T-helper 17 cell (primary cell): ENCODE data around the gene NKD2. TPM values are rescaled to one million over a fixed set of nuclear protein-coding genes. Genes with fewer than 3 reads are reported as not detected.

Experiments
- ATAC-seq: fragments of 150-1000 bp; cut with Tn5 transposase; 2 replicates; pipeline ENCODE4 v1.10.0; 2021; ENCODE audit warnings: mild to moderate bottlenecking, moderate library complexity
- DNase-seq, 3 donors: peaks; one replicate each; pipeline versions ENCODE4 v3.0.0 to v3.0.0-alpha.2; 2020 to 2021
- H3K9me3 ChIP-seq: one replicate; pipeline ENCODE4 v1.7.0; 2013; ENCODE audit warnings: low read length, mild to moderate bottlenecking; ENCODE audit not compliant: control insufficient read depth, poor library complexity, severe bottlenecking
- H3K27ac Mint-ChIP-seq: one replicate; pipeline ENCODE4 v1.8.0; 2022; ENCODE audit warnings: mild to moderate bottlenecking, moderate library complexity, mixed read lengths
- H3K27me3 Mint-ChIP-seq: one replicate; pipeline ENCODE4 v1.8.0; 2022; ENCODE audit warnings: mixed read lengths
- H3K36me3 Mint-ChIP-seq: one replicate; pipeline ENCODE4 v1.8.0; 2022; ENCODE audit warnings: low read depth, mixed read lengths
- H3K4me1 Mint-ChIP-seq: one replicate; pipeline ENCODE4 v1.8.0; 2022; ENCODE audit warnings: mild to moderate bottlenecking, mixed read lengths
- H3K4me3 Mint-ChIP-seq: one replicate; pipeline ENCODE4 v1.8.0; 2022; ENCODE audit warnings: mild to moderate bottlenecking, moderate library complexity, mixed read lengths
- total RNA-seq, 4 donors: library from RNA in 2 of 4; stranded (reverse) in 2 of 4; gene quantifications; one replicate each; pipeline ENCODE4 v1.2.3 and lab custom pipeline; 2022 to 2026

The NKD2 gene
- total RNA-seq, 2 donors from 2014 or later, result not detected

DNA sequence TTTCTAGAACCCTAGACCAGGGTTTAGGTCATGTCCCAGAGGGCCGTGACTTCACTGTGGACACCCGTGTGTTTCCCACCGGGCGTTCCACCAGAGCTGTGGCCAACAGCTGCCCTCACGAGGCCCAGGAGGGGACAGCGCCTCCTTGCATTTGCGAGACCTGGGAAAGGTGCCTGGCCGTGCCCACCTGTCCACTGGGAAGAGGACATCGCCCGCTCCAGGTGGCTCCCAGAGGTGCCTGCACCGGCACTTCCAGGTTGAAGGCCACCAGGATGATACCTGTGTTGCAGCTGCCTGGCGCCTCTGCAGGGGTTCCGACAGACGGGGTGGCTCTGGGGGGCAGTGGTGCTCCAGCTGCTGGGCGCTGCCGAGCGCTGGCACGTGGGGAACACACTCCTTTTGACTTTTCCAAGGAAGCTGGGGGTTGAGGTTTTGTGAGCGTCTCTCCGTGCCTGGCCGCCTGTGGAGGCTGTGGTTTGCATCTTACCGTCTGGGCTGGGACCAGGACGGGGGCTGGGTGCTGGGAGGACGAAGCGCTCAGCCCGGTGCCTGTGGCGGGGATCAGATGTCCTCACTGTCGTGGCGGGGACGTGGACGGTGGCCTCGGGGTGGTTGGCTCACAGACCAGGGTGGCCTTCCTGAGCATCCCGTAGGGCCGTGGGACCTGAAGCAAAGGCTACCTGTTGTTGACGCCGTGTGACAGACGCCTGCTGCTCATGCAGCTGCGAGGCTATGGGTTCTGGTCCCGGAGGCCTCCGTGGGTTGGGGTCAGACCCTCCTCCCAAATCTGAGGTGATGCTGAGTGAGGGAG, 19.2 kb downstream of the NKD2 start:
- Mint-ChIP-seq H3K4me3 (no peak overlapping the region), H3K4me1 (peaks cover 3% of the 10 kb centered on the region), H3K27me3 (peaks cover 6% of the 10 kb centered on the region), H3K27ac (no peak overlapping the region), H3K36me3 (no peaks in the 10 kb centered on the region)
- H3K9me3 ChIP-seq, result no peaks in the 10 kb centered on the region
- DNase-seq, result no peak
- no peak for ATAC-seq

DNA sequence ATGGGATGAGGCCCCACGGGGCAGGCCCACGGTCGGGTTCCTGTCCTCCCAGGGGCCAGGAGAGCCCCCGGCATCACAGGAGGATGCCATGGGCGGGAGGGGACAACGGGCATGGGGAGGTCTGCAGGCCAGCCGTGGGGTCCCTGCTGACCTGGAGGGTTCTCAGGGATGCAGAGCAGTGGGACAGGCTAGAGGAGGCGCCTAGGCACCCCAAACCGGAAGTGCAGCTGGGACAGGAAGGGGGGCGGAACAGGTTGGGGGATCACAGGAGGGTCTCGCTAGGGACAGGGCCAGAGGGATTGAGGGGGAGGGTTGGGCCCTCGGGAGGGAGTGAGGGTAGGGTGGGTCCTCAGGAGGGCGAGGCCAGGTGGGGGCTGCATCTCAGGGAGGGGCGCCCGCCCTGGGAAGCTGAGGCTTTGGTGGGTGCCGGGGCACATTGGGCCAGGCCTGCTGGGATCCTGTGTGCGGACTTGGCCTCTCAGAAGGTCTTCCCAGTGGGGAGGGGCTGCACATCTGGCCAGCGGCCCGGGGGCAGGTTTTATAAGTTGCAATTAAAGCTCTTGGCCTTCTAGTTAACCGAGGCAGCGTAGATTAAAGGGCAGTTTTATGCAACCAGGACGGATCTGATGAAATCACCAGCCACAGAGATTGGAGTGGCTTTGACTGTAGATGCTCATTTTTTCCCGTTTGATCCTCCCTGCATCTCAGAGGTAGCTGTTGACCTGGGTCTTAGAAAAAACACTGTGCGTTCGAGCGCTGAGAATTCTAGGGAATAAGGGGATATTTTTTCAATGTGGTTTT, 20.1 kb downstream of the NKD2 start:
- Mint-ChIP-seq H3K27me3 (peaks cover 6% of the 10 kb centered on the region), H3K4me1 (peaks cover 3% of the 10 kb centered on the region), H3K4me3 (no peak overlapping the region), H3K27ac (no peak overlapping the region), H3K36me3 (no peaks in the 10 kb centered on the region)
- ATAC-seq (no peak), DNase-seq (no peak)
- no peaks in the 10 kb centered on the region for H3K9me3 ChIP-seq

DNA sequence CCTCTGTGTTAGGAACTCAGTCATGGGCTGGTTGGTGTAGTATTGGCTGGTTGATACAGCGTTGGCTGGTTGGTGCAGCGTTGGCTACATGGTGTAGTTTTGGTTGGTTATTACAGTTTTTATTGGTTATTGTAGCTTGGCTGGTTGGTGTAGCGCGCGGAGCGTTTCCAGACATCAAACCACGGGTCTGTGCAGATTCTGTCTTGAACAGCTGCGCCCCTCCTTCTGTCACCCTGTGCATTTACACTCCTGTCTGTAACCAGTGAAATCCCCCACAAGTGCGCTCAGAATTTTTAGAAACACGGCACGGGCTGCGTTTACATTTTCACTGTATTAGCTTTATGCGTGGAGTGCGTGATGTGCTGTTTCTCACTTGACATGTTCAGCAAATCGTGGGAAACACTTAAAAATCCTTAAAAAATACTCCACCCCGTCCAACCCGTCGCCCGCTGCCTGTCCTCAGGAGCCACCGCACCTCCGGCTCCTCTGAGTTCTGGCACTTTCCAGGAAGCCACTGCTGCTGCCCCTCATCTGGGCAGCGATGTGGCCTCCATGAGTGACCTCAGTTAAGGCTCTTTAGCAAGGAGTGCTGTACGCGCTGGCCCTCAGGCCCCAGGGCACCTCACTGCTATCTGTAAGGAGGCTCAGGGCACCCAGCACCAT, 20.8 kb downstream of the NKD2 start:
- H3K9me3 ChIP-seq, result no peaks in the 10 kb centered on the region
- Mint-ChIP-seq H3K4me1 (peaks cover 3% of the 10 kb centered on the region), H3K27ac (no peak overlapping the region), H3K4me3 (no peak overlapping the region), H3K27me3 (peaks cover 12% of the 10 kb centered on the region), H3K36me3 (no peaks in the 10 kb centered on the region)
- DNase-seq, result no peak
- no peak for ATAC-seq

DNA sequence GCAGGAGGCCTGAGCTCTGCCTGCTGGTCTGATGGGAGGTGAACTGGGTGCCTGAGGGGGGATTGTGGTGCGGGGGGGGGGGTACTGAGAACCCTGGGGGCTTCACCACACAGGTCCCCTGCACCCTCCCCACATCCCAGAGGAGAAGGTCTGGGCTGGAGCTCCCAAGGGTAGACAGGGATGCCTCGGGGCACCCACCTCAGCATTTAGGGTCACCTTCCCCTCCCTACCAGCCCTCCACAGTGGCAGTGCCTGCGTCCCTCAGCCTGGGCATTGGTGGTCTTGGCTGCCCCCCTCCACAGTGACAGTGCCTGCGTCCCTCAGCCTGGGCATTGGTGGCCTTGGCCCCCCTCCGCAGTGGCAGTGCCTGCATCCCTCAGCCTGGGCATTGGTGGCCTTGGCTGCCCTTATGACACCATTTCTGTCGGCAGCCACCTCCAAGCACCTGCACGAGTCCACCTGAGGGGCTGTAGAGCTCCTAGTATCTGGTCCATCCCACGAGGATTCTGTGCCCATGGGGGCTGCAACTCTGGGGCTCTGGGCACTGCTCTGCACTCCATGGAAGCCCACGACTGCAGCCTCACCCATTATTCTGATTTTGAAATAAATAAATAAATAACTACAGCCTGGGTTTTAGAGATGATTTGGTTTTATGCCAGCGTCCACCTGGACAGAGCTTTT, 21.5 kb downstream of the NKD2 start:
- peaks cover 12% of the 10 kb centered on the region for H3K27me3 Mint-ChIP-seq
- no peak overlapping the region for H3K4me3 Mint-ChIP-seq
- no peak for ATAC-seq
- DNase-seq, result no peak
- H3K27ac Mint-ChIP-seq, result no peak overlapping the region
- H3K36me3 Mint-ChIP-seq, result no peaks in the 10 kb centered on the region
- H3K4me1 Mint-ChIP-seq, result peaks cover 7% of the 10 kb centered on the region
- H3K9me3 ChIP-seq, result no peaks in the 10 kb centered on the region

DNA sequence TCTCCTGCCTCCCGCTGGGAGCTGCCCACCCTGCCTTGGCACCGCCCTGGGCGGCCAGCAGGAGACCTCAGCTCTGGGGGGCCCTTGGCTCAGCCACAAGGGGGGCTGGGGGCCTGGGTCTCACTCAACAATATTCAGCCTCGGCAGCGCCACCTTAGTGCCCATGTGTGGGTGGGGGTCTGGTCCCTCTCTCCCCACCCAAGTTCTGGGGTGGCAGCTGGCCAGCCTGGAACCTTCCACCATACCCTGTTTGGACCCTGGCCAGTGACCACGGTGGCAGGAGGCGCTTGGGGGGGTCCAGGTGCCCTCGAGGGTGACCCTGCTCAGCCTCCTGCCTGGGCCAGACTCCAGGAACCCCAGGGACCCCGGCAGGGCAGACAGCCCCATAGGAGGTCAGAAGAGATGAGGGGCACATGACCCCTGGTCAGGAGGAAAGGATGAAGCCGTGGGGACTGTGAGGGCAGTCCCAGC, 22.2 kb downstream of the NKD2 start:
- no peak overlapping the region for H3K4me3 Mint-ChIP-seq
- H3K27ac Mint-ChIP-seq, result no peak overlapping the region
- ATAC-seq (no peak), DNase-seq (no peak)
- no peaks in the 10 kb centered on the region for H3K9me3 ChIP-seq
- no peaks in the 10 kb centered on the region for H3K36me3 Mint-ChIP-seq
- H3K4me1 Mint-ChIP-seq, result peaks cover 7% of the 10 kb centered on the region
- peaks cover 12% of the 10 kb centered on the region for H3K27me3 Mint-ChIP-seq

DNA sequence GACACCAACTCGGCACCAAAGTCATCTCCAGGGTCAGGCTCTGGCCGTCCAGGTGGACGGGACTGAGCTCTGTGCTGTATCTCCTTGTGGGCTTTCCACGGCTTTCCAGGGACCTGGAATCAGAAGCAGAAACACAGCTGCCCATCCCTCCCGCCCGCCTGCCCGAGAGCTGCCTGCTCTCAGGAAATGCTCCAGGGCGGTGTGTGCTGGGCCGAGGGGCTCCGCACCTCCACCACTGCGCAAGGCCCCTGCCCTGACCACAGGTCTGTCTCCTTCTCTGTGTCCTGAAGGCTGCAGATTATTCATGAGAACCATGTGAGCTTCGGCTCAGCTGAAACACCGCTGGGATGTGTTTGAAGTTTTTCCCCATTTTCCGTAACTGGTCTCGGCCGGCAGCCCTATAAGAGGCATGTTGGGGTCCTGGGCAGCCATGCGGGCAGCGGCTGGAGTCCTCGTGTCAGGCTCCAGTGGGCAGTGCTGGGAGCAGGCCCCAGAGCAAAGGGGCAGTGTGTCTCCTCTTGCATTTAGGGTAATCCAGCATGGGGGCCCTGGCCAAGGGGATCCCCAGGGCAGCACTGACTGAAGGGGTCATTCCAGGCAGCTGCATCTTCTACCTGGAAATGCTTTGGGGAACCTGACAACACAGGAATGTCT, 22.8 kb downstream of the NKD2 start:
- Mint-ChIP-seq H3K4me1 (peaks cover 7% of the 10 kb centered on the region), H3K27me3 (peaks cover 12% of the 10 kb centered on the region), H3K36me3 (no peaks in the 10 kb centered on the region), H3K27ac (no peak overlapping the region), H3K4me3 (no peak overlapping the region)
- DNase-seq (no peak), ATAC-seq (no peak)
- no peaks in the 10 kb centered on the region for H3K9me3 ChIP-seq

DNA sequence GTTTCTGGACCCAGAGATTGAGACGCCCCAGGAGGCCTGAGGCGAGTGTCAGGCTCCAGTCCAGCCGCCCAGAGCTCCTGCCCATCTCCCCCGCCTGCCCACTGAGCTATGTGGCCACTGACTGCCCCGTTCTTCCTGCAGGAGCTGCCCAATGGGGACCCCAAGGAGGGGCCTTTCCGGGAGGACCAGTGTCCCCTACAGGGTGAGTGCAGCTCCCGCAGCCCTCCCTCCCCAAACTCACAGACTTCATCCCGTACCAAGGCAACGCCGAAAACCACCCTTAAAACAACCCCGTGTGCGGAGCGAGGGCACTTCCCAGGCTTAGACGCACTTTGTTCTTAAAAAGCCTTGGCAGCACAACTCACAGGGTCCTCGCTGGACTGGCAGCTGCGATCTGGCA, 23.4 kb downstream of the NKD2 start:
- Mint-ChIP-seq H3K4me1 (peaks cover 7% of the 10 kb centered on the region), H3K27me3 (peaks cover 12% of the 10 kb centered on the region), H3K27ac (no peak overlapping the region), H3K36me3 (no peaks in the 10 kb centered on the region), H3K4me3 (no peak overlapping the region)
- DNase-seq (no peak), ATAC-seq (no peak)
- no peaks in the 10 kb centered on the region for H3K9me3 ChIP-seq

DNA sequence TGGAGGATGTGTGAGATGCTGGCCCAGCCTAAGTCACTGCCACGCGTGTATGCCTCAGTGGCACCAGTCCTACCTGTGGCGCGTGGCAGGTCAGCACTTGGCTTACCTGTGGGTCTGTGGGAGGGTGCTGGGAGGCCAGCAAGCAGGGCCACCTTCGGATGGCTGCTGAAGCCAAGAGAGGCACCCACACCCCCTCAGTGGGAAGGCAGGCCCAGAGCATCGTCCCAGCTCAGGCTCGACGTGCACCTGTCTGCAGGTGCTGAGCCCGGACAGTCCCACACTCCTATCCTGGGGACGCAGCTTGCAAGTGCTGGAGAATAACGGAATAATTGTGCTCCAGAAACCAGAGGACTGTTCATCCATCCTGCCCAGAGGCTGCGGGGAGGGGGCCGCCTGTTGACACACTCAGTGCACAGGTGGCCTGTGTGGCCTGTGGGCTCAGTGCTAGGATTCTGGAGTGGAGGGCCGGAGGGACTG, 24.0 kb downstream of the NKD2 start:
- no peaks in the 10 kb centered on the region for H3K36me3 Mint-ChIP-seq
- no peak overlapping the region for H3K4me3 Mint-ChIP-seq
- H3K27me3 Mint-ChIP-seq, result peaks cover 12% of the 10 kb centered on the region
- H3K27ac Mint-ChIP-seq, result no peak overlapping the region
- H3K4me1 Mint-ChIP-seq, result peaks cover 5% of the 10 kb centered on the region
- H3K9me3 ChIP-seq, result no peaks in the 10 kb centered on the region
- no peak for DNase-seq
- no peak for ATAC-seq

DNA sequence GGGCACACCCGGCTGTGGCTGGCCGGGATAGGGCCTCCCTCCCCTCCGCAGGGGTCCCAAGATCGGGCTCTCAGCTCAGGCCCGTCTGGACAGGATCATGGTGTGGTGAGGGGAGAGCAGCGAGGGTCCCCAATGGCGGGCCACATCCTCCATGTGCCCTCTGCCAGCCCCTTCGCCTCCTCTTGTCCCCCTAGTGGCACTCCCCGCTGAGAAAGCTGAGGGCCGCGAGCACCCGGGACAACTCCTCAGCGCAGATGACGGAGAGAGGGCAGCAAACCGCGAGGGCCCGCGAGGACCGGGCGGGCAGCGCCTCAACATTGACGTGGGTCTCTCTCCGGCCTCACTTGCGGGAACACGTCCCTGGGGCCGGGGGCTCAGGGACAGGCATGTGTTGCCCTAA, 24.6 kb downstream of the NKD2 start:
- peaks cover 5% of the 10 kb centered on the region for H3K4me1 Mint-ChIP-seq
- no peaks in the 10 kb centered on the region for H3K9me3 ChIP-seq
- no peak for DNase-seq
- H3K27me3 Mint-ChIP-seq, result peaks cover 12% of the 10 kb centered on the region
- H3K36me3 Mint-ChIP-seq, result no peaks in the 10 kb centered on the region
- no peak overlapping the region for H3K27ac Mint-ChIP-seq
- no peak overlapping the region for H3K4me3 Mint-ChIP-seq
- ATAC-seq, result no peak

DNA sequence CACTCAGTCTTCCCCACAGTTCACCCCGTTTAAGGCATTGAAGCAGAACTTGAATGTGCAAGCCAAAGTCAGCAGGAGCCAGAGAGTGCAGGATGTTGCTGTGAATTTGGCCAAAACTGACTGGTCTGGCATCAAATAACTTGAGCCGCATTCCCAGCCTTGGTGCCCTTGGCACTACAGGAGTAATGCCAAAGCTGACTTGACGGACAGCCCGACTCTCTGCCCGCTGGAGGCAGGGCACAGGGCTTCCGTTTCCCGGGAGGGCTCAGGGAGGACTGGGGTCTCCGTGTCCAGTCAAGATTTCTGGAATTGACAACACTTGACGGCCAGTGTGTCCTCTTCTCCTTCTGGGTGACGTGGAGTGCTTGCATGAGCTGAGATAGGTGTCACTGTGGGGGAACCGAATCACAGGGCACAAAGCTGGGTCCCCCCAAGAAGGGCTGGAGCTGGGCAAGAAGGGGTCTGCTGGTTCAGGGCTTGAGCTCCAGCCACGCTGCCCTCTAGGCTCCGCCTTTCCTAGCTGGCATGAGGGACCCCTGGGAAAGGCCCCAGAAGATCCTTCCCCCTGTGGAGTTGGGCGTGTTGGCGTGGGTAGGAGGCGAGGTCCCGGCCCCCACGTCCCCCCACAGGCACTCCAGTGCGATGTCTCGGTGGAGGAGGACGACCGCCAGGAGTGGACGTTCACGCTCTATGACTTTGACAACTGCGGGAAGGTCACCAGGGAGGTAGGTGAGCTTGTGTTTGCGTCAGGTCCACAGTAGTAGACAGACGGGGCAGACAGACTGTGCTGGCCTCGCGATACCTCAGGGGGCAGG, 25.2 kb downstream of the NKD2 start:
- H3K4me1 Mint-ChIP-seq, result peaks cover 5% of the 10 kb centered on the region
- H3K4me3 Mint-ChIP-seq, result no peak overlapping the region
- H3K27me3 Mint-ChIP-seq, result peaks cover 12% of the 10 kb centered on the region
- H3K36me3 Mint-ChIP-seq, result no peaks in the 10 kb centered on the region
- no peaks in the 10 kb centered on the region for H3K9me3 ChIP-seq
- no peak overlapping the region for H3K27ac Mint-ChIP-seq
- DNase-seq (no peak), ATAC-seq (no peak)

DNA sequence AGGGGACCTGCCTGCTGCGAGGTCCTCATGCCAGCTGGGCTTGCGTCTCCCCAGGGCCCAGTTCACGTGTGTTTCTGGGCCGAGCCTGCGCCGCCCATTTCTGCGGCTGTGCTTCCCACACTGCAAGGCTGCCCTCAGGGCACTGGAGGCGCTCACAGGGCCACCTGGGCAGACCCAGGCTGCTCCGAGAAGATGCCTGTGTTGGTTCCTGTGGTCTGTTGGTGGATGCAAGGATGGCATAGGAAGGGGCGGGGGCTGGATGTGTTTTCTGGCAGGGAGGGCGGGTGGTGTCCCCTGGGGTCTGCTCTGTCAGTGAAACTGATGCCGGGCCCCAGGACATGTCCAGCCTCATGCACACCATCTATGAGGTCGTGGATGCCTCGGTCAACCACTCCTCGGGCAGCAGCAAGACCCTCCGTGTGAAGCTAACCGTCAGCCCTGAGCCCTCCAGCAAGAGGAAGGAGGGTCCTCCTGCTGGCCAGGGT, 25.9 kb downstream of the NKD2 start:
- Mint-ChIP-seq H3K36me3 (no peaks in the 10 kb centered on the region), H3K4me1 (peaks cover 5% of the 10 kb centered on the region), H3K27me3 (peaks cover 12% of the 10 kb centered on the region), H3K4me3 (no peak overlapping the region), H3K27ac (no peak overlapping the region)
- no peaks in the 10 kb centered on the region for H3K9me3 ChIP-seq
- ATAC-seq (no peak), DNase-seq (no peak)

DNA sequence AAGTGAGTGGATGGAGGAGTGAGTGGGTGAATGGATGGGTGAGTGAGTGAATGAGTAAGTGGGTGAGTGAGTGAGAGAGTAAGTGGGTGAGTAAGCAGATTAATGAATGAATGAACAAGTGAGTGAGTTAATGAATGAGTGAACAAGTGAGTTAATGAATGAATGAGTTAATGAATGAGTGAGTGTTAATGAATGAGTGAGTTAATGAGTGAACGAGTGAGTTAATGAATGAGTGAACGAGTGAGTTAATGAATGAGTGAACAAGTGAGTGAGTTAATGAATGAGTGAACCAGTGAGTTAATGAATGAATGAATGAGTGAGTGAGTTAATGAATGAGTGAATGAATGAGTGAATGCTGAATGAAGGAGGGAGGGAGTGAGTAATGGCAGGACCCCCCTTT, 26.4 kb downstream of the NKD2 start:
- no peak for ATAC-seq
- Mint-ChIP-seq H3K27me3 (peaks cover 12% of the 10 kb centered on the region), H3K36me3 (no peaks in the 10 kb centered on the region), H3K27ac (no peak overlapping the region), H3K4me3 (no peak overlapping the region), H3K4me1 (peaks cover 5% of the 10 kb centered on the region)
- no peaks in the 10 kb centered on the region for H3K9me3 ChIP-seq
- no peak for DNase-seq
